SU-DHL-6 (cell line): Measurements from ENCODE around the gene TNNT2.

ENCODE experiments used
- H2AFZ ChIP-seq: fragments of 200-600 bp; sonication (generic); 2 replicates; pipeline ENCODE4 v1.6.1; 2014; ENCODE audit warnings: low read depth, mild to moderate bottlenecking, moderate library complexity, mixed read lengths, antibody characterized with exemption, low read length; ENCODE audit not compliant: severe bottlenecking
- H3F3A ChIP-seq: fragments of 200-600 bp; shearing (Covaris generic); 2 replicates; pipeline ENCODE4 v1.6.0; 2016; ENCODE audit warnings: antibody characterized with exemption, mild to moderate bottlenecking; ENCODE audit not compliant: insufficient read depth
- H3K27ac ChIP-seq: fragments of 200-600 bp; sonication (generic); 2 replicates; pipeline ENCODE4 v1.5.1; 2016; ENCODE audit warnings: low read depth, mild to moderate bottlenecking, low read length, moderate library complexity, mixed read lengths
- H3K27me3 ChIP-seq: fragments of 200-600 bp; sonication (generic), shearing (Covaris generic); 2 replicates; pipeline ENCODE4 v1.6.0; 2014; ENCODE audit warnings: mild to moderate bottlenecking, low read length
- H3K36me3 ChIP-seq: fragments of 200-600 bp; sonication (generic); 2 replicates; pipeline ENCODE4 v1.6.1; 2014; ENCODE audit warnings: mild to moderate bottlenecking, low read length, mixed read lengths
- H3K4me2 ChIP-seq: fragments of 300-600, 200-600 bp; shearing (Covaris generic), sonication (generic); 2 replicates; pipeline ENCODE4 v1.6.0; 2014; ENCODE audit warnings: low read length, low read depth, mild to moderate bottlenecking; ENCODE audit not compliant: poor library complexity, severe bottlenecking
- H3K4me3 ChIP-seq: fragments of 200-600 bp; sonication (generic); 2 replicates; pipeline ENCODE4 v1.5.1; 2014; ENCODE audit warnings: antibody characterized with exemption, low read length, mild to moderate bottlenecking, mixed read lengths; ENCODE audit not compliant: insufficient read depth, poor library complexity, severe bottlenecking
- H3K79me2 ChIP-seq: fragments of 200-600 bp; sonication (generic); 2 replicates; pipeline ENCODE4 v1.6.1; 2014; ENCODE audit warnings: mild to moderate bottlenecking, low read length, moderate library complexity; ENCODE audit not compliant: insufficient read depth
- H3K9ac ChIP-seq: fragments of 200-600 bp; sonication (generic); 2 replicates; pipeline ENCODE4 v1.7.0; 2014; ENCODE audit warnings: mild to moderate bottlenecking, low read length
- H3K9me2 ChIP-seq: fragments of 200-600 bp; sonication (generic); replicated peaks from 2 replicates; pipeline ENCODE4 v1.6.1; 2014; ENCODE audit warnings: low read length; ENCODE audit not compliant: insufficient read depth
- H3K9me3 ChIP-seq: fragments of 200-600 bp; sonication (generic); 2 replicates; pipeline ENCODE4 v1.6.1; 2014; ENCODE audit warnings: low read length, mixed read lengths; ENCODE audit not compliant: insufficient read depth
- H4K20me1 ChIP-seq: fragments of 200-600 bp; sonication (generic); 2 replicates; pipeline ENCODE4 v1.6.1; 2014; ENCODE audit warnings: low read depth, mild to moderate bottlenecking, antibody characterized with exemption, low read length, moderate library complexity, mixed read lengths
- EZH2phosphoT487 ChIP-seq: fragments of 200-600 bp; sonication (generic), shearing (Covaris generic); conservative IDR thresholded peaks from 2 replicates; pipeline ENCODE4 v1.6.1; 2018; ENCODE audit warnings: mild to moderate bottlenecking, antibody characterized with exemption, low read length, moderate library complexity, mixed read lengths
- TF ChIP-seq, protein P1 (sequence below): fragments of 200-600 bp; sonication (generic); IDR thresholded peaks from one replicate; pipeline ENCODE4 v1.5.1; 2017; ENCODE audit warnings: antibody characterized with exemption, mild to moderate bottlenecking, low read length, moderate library complexity; ENCODE audit not compliant: insufficient read depth, poor library complexity, severe bottlenecking

The TNNT2 gene

DNA sequence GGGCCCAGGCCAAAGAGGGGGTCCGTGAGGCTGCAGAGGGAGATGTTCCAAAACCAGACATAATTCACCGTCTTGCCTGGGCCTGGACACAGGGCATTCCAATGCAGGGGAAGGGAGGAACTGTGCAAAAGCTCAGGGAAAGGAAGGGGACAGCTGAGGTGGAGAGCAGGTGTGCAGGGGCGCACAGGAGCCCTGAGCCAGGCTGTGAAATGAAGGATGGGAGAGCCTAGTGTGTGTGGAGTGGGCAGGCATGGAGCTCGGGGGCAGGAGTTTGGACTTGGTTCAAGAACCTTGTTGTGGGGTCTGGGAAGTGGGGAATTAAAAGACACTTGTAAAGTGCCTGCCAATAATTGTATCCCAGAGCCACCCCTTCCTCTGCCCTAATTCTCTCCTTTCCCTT is 41.8 kb upstream of the TNNT2 start:
- Histone ChIP-seq H3K4me3 (no peak overlapping the region), H3K9me2 (no peaks in the 10 kb centered on the region), H3K9ac (no peak overlapping the region), H3F3A (no peaks in the 10 kb centered on the region), H3K4me2 (no peak overlapping the region), H3K27me3 (no peaks in the 10 kb centered on the region), H3K79me2 (no peaks in the 10 kb centered on the region), H4K20me1 (no peaks in the 10 kb centered on the region), H3K27ac (no peak overlapping the region), H3K9me3 (no peaks in the 10 kb centered on the region), H2AFZ (no peak overlapping the region), H3K36me3 (no peaks in the 10 kb centered on the region)
- TF ChIP-seq, protein P1, sequence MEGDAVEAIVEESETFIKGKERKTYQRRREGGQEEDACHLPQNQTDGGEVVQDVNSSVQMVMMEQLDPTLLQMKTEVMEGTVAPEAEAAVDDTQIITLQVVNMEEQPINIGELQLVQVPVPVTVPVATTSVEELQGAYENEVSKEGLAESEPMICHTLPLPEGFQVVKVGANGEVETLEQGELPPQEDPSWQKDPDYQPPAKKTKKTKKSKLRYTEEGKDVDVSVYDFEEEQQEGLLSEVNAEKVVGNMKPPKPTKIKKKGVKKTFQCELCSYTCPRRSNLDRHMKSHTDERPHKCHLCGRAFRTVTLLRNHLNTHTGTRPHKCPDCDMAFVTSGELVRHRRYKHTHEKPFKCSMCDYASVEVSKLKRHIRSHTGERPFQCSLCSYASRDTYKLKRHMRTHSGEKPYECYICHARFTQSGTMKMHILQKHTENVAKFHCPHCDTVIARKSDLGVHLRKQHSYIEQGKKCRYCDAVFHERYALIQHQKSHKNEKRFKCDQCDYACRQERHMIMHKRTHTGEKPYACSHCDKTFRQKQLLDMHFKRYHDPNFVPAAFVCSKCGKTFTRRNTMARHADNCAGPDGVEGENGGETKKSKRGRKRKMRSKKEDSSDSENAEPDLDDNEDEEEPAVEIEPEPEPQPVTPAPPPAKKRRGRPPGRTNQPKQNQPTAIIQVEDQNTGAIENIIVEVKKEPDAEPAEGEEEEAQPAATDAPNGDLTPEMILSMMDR: no peak
- TF ChIP-seq EZH2phosphoT487: no peak

DNA sequence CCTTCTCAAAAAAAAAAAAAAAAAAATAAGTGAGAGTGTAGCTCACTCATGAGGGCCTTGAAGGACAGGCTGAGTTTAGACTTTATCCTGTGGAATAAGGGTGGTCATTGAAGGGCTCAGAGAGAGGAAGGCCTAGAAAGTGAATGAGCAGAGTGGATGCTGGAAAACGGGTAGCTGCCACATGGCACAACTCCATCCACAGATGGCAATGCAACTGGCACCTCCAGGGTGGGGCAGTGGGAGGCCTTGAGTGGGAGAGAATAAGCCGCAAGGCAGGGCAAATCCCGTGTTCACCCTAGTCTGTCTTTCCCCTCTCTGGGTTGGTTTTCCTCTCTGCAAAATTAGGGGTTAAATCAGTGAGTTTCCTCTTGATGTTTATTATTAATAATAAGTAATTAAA is 41.0 kb upstream of the TNNT2 start:
- Histone ChIP-seq H3K9ac (no peak overlapping the region), H3K79me2 (no peaks in the 10 kb centered on the region), H3K27me3 (no peaks in the 10 kb centered on the region), H3K27ac (no peak overlapping the region), H3K4me2 (no peak overlapping the region), H3K9me3 (no peaks in the 10 kb centered on the region), H4K20me1 (no peaks in the 10 kb centered on the region), H2AFZ (no peak overlapping the region), H3K36me3 (no peaks in the 10 kb centered on the region), H3K4me3 (no peak overlapping the region), H3K9me2 (no peaks in the 10 kb centered on the region), H3F3A (no peaks in the 10 kb centered on the region)
- TF ChIP-seq, protein P1: no peak
- TF ChIP-seq EZH2phosphoT487: no peak

DNA sequence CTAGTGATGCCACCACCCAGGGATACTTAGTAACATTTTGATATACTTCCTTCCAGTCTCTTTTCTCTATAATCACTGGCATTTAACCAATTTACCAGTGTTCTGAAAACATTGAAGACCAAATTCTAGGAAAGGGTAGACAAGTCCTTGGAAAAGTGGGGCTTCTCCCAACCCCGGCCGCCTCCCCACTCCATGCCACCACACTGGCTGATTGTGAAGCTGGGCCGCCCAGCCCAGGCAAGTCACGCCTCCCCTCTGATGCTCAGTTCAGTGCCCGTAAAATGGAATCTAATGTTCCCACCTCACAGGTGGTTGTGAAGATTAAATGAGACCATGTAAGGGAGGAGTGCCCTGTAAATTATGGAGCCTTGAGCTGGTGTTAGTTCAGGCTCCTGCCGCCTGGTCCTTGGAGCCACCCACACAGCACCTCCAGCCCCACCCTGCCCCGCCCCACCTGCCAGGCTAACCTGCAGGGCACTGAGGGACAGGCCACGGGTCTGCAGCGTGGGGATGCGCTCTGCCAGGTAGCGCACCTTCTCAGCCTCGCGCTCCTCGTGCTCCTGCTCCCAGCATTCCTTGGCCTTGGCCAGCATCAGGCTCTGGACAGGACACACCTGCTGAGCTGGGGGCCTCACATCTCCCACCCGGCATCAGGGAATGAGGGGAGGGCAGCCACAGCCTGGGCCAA is 36.7 kb upstream of the TNNT2 start:
- Histone ChIP-seq H2AFZ (no peak overlapping the region), H4K20me1 (no peaks in the 10 kb centered on the region), H3K4me2 (no peak overlapping the region), H3K36me3 (no peaks in the 10 kb centered on the region), H3K79me2 (no peaks in the 10 kb centered on the region), H3K9me3 (no peaks in the 10 kb centered on the region), H3K4me3 (no peak overlapping the region), H3K9ac (no peak overlapping the region), H3K27ac (no peak overlapping the region), H3K9me2 (no peaks in the 10 kb centered on the region), H3K27me3 (no peaks in the 10 kb centered on the region), H3F3A (no peaks in the 10 kb centered on the region)
- no peak for TF ChIP-seq EZH2phosphoT487
- TF ChIP-seq, protein P1: no peak
